HEK293 (cell line): ENCODE results near the gene COTL1.
A peak's percentile ranks its signal among the peaks of the same experiment; 100 is the strongest.

ENCODE experiments used
- CTCF ChIA-PET: fragments of 350-600 bp; formaldehyde crosslinking; extraction: SDS; loops from one replicate; lab custom pipeline; 2021; ENCODE audit warnings: antibody characterized with exemption; lab: Yijun Ruan, JAX
- POLR2A ChIA-PET: fragments of 300-600 bp; formaldehyde crosslinking; extraction: SDS; loops from one replicate; lab custom pipeline; 2020; ENCODE audit warnings: antibody characterized with exemption, inconsistent platforms; lab: Yijun Ruan, JAX
- H3K27ac ChIP-seq: fragments of 200-500 bp; sonication (Bioruptor generic); 2 replicates; pipeline ENCODE4 v1.5.1; 2014; ENCODE audit warnings: low read depth, low read length, control low read depth, inconsistent platforms; ENCODE audit errors: extremely low read depth
- H3K36me3 ChIP-seq, 2 experiments: fragments of 200-500 bp in 1 of 2; sonication (Bioruptor generic) in 1 of 2; 1 replicate in 1 of 2; 2 replicates in 1 of 2; pipeline ENCODE4 v1.5.1; 2014 to 2017; ENCODE audit warnings: inconsistent platforms in 2 of 2, low read length in 2 of 2; ENCODE audit not compliant: control insufficient read depth in 2 of 2, insufficient read depth in 1 of 2
- H3K4me1 ChIP-seq: fragments of 200-500 bp; sonication (Bioruptor generic); 2 replicates; pipeline ENCODE4 v1.5.1; 2014; ENCODE audit warnings: mild to moderate bottlenecking, low read length, inconsistent platforms; ENCODE audit not compliant: control insufficient read depth, insufficient read depth
- H3K4me3 ChIP-seq: 2 replicates; pipeline ENCODE4 v1.5.1; 2011; ENCODE audit warnings: low read depth, mild to moderate bottlenecking, control low read depth, low read length, moderate library complexity
- H3K9me3 ChIP-seq: fragments of 200-500 bp; sonication (Bioruptor generic); 2 replicates; pipeline ENCODE4 v1.5.1; 2014; ENCODE audit warnings: low read depth, low read length, inconsistent platforms; ENCODE audit not compliant: control insufficient read depth, insufficient read depth
- KLF1 ChIP-seq: fragments of 450-650 bp; formaldehyde crosslinking; IDR thresholded peaks from 2 replicates; pipeline ENCODE4 v1.5.1; 2016; ENCODE audit warnings: missing biosample characterization, missing genetic modification characterization
- KLF8 ChIP-seq: fragments of 450-650 bp; formaldehyde crosslinking; IDR thresholded peaks from 2 replicates; pipeline ENCODE4 v1.5.1; 2016; ENCODE audit warnings: missing biosample characterization, missing genetic modification characterization
- OVOL3 ChIP-seq: fragments of 450-650 bp; formaldehyde crosslinking; IDR thresholded peaks from 2 replicates; pipeline ENCODE4 v1.5.1; 2016; ENCODE audit warnings: missing biosample characterization, missing genetic modification characterization
- PBX3 ChIP-seq: sonication (generic); formaldehyde crosslinking; IDR thresholded peaks from 2 replicates; pipeline ENCODE4 v1.8.1; 2022; ENCODE audit warnings: mild to moderate bottlenecking, moderate library complexity, missing genetic modification reagents
- ZBTB20 ChIP-seq: fragments of 450-650 bp; formaldehyde crosslinking; IDR thresholded peaks from 2 replicates; pipeline ENCODE4 v1.5.1; 2016; ENCODE audit warnings: missing biosample characterization, missing genetic modification characterization
- ZBTB6 ChIP-seq: fragments of 450-650 bp; formaldehyde crosslinking; IDR thresholded peaks from 2 replicates; pipeline ENCODE4 v1.5.1; 2017; ENCODE audit warnings: missing biosample characterization, missing genetic modification characterization
- ZNF155 ChIP-seq: fragments of 450-650 bp; formaldehyde crosslinking; IDR thresholded peaks from 2 replicates; pipeline ENCODE4 v1.5.1; 2016; ENCODE audit warnings: missing biosample characterization, missing genetic modification characterization
- ZNF157 ChIP-seq: fragments of 450-650 bp; formaldehyde crosslinking; IDR thresholded peaks from 2 replicates; pipeline ENCODE4 v1.5.1; 2016; ENCODE audit warnings: missing biosample characterization, missing genetic modification characterization
- ZNF174 ChIP-seq: fragments of 450-650 bp; formaldehyde crosslinking; IDR thresholded peaks from 2 replicates; pipeline ENCODE4 v1.5.0; 2017; ENCODE audit warnings: missing biosample characterization, mild to moderate bottlenecking, missing genetic modification characterization
- ZNF175 ChIP-seq: fragments of 450-650 bp; formaldehyde crosslinking; IDR thresholded peaks from 2 replicates; pipeline ENCODE4 v1.5.1; 2016; ENCODE audit warnings: missing biosample characterization, missing genetic modification characterization
- ZNF280C ChIP-seq: fragments of 450-650 bp; formaldehyde crosslinking; IDR thresholded peaks from 2 replicates; pipeline ENCODE4 v1.5.1; 2016; ENCODE audit warnings: missing biosample characterization, missing genetic modification characterization
- ZNF341 ChIP-seq: fragments of 450-650 bp; formaldehyde crosslinking; IDR thresholded peaks from 2 replicates; pipeline ENCODE4; 2016; ENCODE audit warnings: low read depth, missing biosample characterization, missing genetic modification characterization
- ZNF571 ChIP-seq: fragments of 450-650 bp; formaldehyde crosslinking; IDR thresholded peaks from 2 replicates; pipeline ENCODE4 v1.5.0; 2017; ENCODE audit warnings: missing biosample characterization, missing genetic modification characterization
- ZNF585B ChIP-seq: fragments of 450-650 bp; formaldehyde crosslinking; IDR thresholded peaks from 2 replicates; pipeline ENCODE4 v1.5.1; 2016; ENCODE audit warnings: missing biosample characterization, missing genetic modification characterization
- ZNF664 ChIP-seq: fragments of 450-650 bp; formaldehyde crosslinking; IDR thresholded peaks from 2 replicates; pipeline ENCODE4 v1.5.1; 2016; ENCODE audit warnings: missing biosample characterization, missing genetic modification characterization
- ZNF692 ChIP-seq: fragments of 450-650 bp; formaldehyde crosslinking; IDR thresholded peaks from 2 replicates; pipeline ENCODE4 v1.5.1; 2016; ENCODE audit warnings: missing biosample characterization, missing genetic modification characterization
- ZNF791 ChIP-seq: fragments of 450-650 bp; formaldehyde crosslinking; IDR thresholded peaks from 2 replicates; pipeline ENCODE4 v1.5.1; 2016; ENCODE audit warnings: missing biosample characterization, missing genetic modification characterization
- ZNF792 ChIP-seq: fragments of 450-650 bp; formaldehyde crosslinking; IDR thresholded peaks from 2 replicates; pipeline ENCODE4 v1.5.1; 2016; ENCODE audit warnings: missing biosample characterization, missing genetic modification characterization

Gene COTL1

GRCh38 chr16:84663433-84664101 lies 45.7 kb upstream of the COTL1 start (continued):
- no peak for TF ChIP-seq ZNF280C (tag by site-specific recombination)
- no peak for TF ChIP-seq ZNF157 (tag by site-specific recombination)
- no peak for TF ChIP-seq ZNF155 (tag by site-specific recombination)
- TF ChIP-seq KLF1 (tag by site-specific recombination): no peak
- TF ChIP-seq ZNF585B: no peak

GRCh38 chr16:84662471-84662870 lies 44.6 kb upstream of the COTL1 start:
- ChIA-PET POLR2A (no interaction called here), CTCF (interaction anchor here (0.6 to 4.2 kb wide), 7 partner anchors 10 to 310 kb away, joined by 3 to 29 read pairs (median 4); no protein-coding TSS in a partner anchor)
- TF ChIP-seq ZBTB20 (tag by site-specific recombination) (peak; percentile 26; the same call in 1 of the 2 replicates), ZNF571 (tag by site-specific recombination) (no peak)
- H3K9me3 ChIP-seq: no peaks in the 10 kb centered on the region
- H3K4me1 ChIP-seq: peaks cover 3% of the 10 kb centered on the region; the same call in 1 of the 2 replicates
- H3K4me3 ChIP-seq: no peak overlapping the region
- H3K36me3 ChIP-seq: peaks cover 0 to 77% of the 10 kb centered on the region in 2 experiments; a peak in 2 of 3 replicates
- no peak overlapping the region for H3K27ac ChIP-seq

- Histone ChIP-seq H3K4me3 (no peak overlapping the region), H3K27ac (no peak overlapping the region), H3K9me3 (no peaks in the 10 kb centered on the region), H3K4me1 (peaks cover 3% of the 10 kb centered on the region; the same call in 1 of the 2 replicates), H3K36me3 (peaks cover 0 to 86% of the 10 kb centered on the region in 2 experiments; a peak in 2 of 3 replicates)
- ChIA-PET POLR2A (no interaction called here), CTCF (interaction anchor here (1.0 to 4.2 kb wide), 3 partner anchors 11 to 77 kb away, joined by 5 to 29 read pairs (median 6); no protein-coding TSS in a partner anchor)
- TF ChIP-seq OVOL3 (tag by site-specific recombination): no peak
- TF ChIP-seq ZNF341 (tag by site-specific recombination): peak; percentile 27; the same call in 1 of the 2 replicates
Measured at GRCh38 chr16:84661418-84662060, 43.7 kb upstream of the COTL1 start.

GRCh38 chr16:84660973-84661372 lies 43.1 kb upstream of the COTL1 start:
- Histone ChIP-seq H3K4me3 (no peak overlapping the region), H3K36me3 (peaks cover 0 to 87% of the 10 kb centered on the region in 2 experiments; a peak in 2 of 3 replicates), H3K4me1 (peaks cover 3% of the 10 kb centered on the region; the same call in 1 of the 2 replicates), H3K27ac (no peak overlapping the region), H3K9me3 (no peaks in the 10 kb centered on the region)
- POLR2A ChIA-PET: no interaction called here
- TF ChIP-seq ZNF792 (no peak), KLF8 (tag by site-specific recombination) (no peak), ZNF175 (tag by site-specific recombination) (no peak), ZBTB6 (tag by site-specific recombination) (no peak), ZNF791 (tag by site-specific recombination) (no peak), ZNF174 (no peak), ZNF664 (tag by site-specific recombination) (no peak), PBX3 (no peak), ZNF692 (tag by site-specific recombination) (no peak)
- CTCF ChIA-PET: interaction anchor here (0.6 to 4.2 kb wide), 3 partner anchors 12 to 77 kb away, joined by 3 to 29 read pairs (median 5); no protein-coding TSS in a partner anchor
